K562 (cell line): ENCODE results near the gene ADGRL3. TPM values are rescaled to one million over a fixed set of nuclear protein-coding genes. Genes with fewer than 3 reads are reported as not detected.

Experiments used
- ATAC-seq: fragments of 200-7000 bp; cut with Tn5 transposase; 3 replicates; pipeline ENCODE4 v1.9.1; 2020; ENCODE audit warnings: moderate library complexity
- BruUV-seq: library from RNA; stranded (reverse); fragments of 400-500 nt; replicated peaks from 2 replicates; lab custom pipeline; 2021; lab: Mats Ljungman, UMichigan
- CTCF ChIA-PET: fragments of 300-600 bp; formaldehyde crosslinking; extraction: SDS; loops from one replicate; lab custom pipeline; 2021; ENCODE audit warnings: low intra/inter-chr PET ratio; lab: Yijun Ruan, JAX
- POLR2A ChIA-PET: fragments of 300-600, 350-650 bp; sonication (Branson Sonifier 250); formaldehyde crosslinking; extraction: SDS; loops from one replicate; lab custom pipeline; 2021; ENCODE audit warnings: antibody characterized with exemption, inconsistent platforms; lab: Yijun Ruan, JAX
- DNase-seq, 4 experiments: peaks; one replicate each; pipeline versions ENCODE4 v3.0.0 to v3.0.0-alpha.2; 2011 to 2018; ENCODE audit warnings: low spot score in 3 of 4, mixed read lengths in 3 of 4; ENCODE audit errors: extremely low read depth in 1 of 4
- FAIRE-seq: peaks from 2 replicates; lab custom pipeline; 2011; peaks lifted over from hg19 to GRCh38; lab: Jason Lieb, UNC
- H2AFZ ChIP-seq: 2 replicates; pipeline ENCODE4 v1.6.0; 2011; ENCODE audit warnings: low read depth, low read length, control low read depth, inconsistent platforms
- H3K27ac ChIP-seq: fragments of 200-600 bp; 3 replicates; pipeline ENCODE4 v1.8.0; 2011; ENCODE audit warnings: low read depth, mild to moderate bottlenecking, control low read depth, inconsistent platforms, low read length, moderate library complexity, mixed read lengths; ENCODE audit errors: extremely low read depth
- H3K27me3 ChIP-seq, 2 experiments: fragments of 300-600 bp in 1 of 2; 2 replicates in 1 of 2; 3 replicates in 1 of 2; pipeline versions ENCODE4 v1.6.0 to v1.8.0; 2011; ENCODE audit warnings: inconsistent platforms in 2 of 2, low read length in 2 of 2, mild to moderate bottlenecking in 1 of 2, mixed read lengths in 1 of 2, moderate library complexity in 1 of 2; ENCODE audit not compliant: control insufficient read depth in 2 of 2, insufficient read depth in 2 of 2
- H3K36me3 ChIP-seq: fragments of 300-600 bp; 3 replicates; pipeline ENCODE4 v1.8.0; 2011; ENCODE audit warnings: mild to moderate bottlenecking, low read length, inconsistent platforms; ENCODE audit not compliant: control insufficient read depth, insufficient read depth
- H3K4me1 ChIP-seq, 2 experiments: fragments of 200-600 bp in 1 of 2; replicated peaks in 1 of 2; 2 replicates in 1 of 2; 3 replicates in 1 of 2; pipeline versions ENCODE4 v1.5.1 to v1.8.0; 2011; ENCODE audit warnings: inconsistent platforms in 2 of 2, low read length in 2 of 2, mild to moderate bottlenecking in 1 of 2, mixed read lengths in 1 of 2, moderate library complexity in 1 of 2; ENCODE audit not compliant: control insufficient read depth in 2 of 2, insufficient read depth in 2 of 2
- H3K4me2 ChIP-seq: 2 replicates; pipeline ENCODE4 v1.6.1; 2011; ENCODE audit warnings: low read length, control low read depth, inconsistent platforms, mixed read lengths; ENCODE audit not compliant: insufficient read depth
- H3K4me3 ChIP-seq: fragments of 200-600 bp; sonication (generic), shearing (Covaris generic); 2 replicates; pipeline ENCODE4 v1.5.1; 2016; ENCODE audit warnings: control low read depth, inconsistent platforms
- H3K79me2 ChIP-seq: fragments of 200-600 bp; 3 replicates; pipeline ENCODE4 v1.8.0; 2011; ENCODE audit warnings: low read length, inconsistent platforms; ENCODE audit not compliant: control insufficient read depth, insufficient read depth
- H3K9ac ChIP-seq, 2 experiments: 2 replicates each; pipeline versions ENCODE4 v1.6.0 to v1.6.1; 2011; ENCODE audit warnings: low read depth in 2 of 2, low read length in 2 of 2, control low read depth in 1 of 2, inconsistent platforms in 1 of 2, mild to moderate bottlenecking in 1 of 2, mixed read lengths in 1 of 2; ENCODE audit not compliant: insufficient read depth in 1 of 2
- H3K9me1 ChIP-seq: one replicate; pipeline ENCODE4 v1.6.0; 2011; ENCODE audit warnings: inconsistent platforms, mild to moderate bottlenecking, low read length, moderate library complexity; ENCODE audit not compliant: control insufficient read depth, insufficient read depth
- H3K9me3 ChIP-seq: replicated peaks from 2 replicates; pipeline ENCODE4 v1.5.1; 2011; ENCODE audit warnings: low read depth, low read length, inconsistent platforms; ENCODE audit not compliant: control insufficient read depth, insufficient read depth
- H4K20me1 ChIP-seq: replicated peaks from 2 replicates; pipeline ENCODE4 v1.6.1; 2011; ENCODE audit warnings: low read length, inconsistent platforms, mixed read lengths; ENCODE audit not compliant: control insufficient read depth, insufficient read depth
- CBX5 ChIP-seq: IDR thresholded peaks from 2 replicates; pipeline ENCODE4 v1.6.1; 2014; ENCODE audit warnings: low read depth, borderline replicate concordance
- FOXJ2 ChIP-seq: fragments of 200-800 bp; sonication (Bioruptor generic); IDR thresholded peaks from 2 replicates; pipeline ENCODE4 v1.6.1; 2016; ENCODE audit warnings: missing genetic modification characterization, missing compliant biosample characterization
- LARP7 ChIP-seq: fragments of 450-650 bp; IDR thresholded peaks from 2 replicates; pipeline ENCODE4 v1.6.1; 2016
- LCOR ChIP-seq: sonication (generic); formaldehyde crosslinking; IDR thresholded peaks from 2 replicates; pipeline ENCODE4 v1.8.0; 2022; ENCODE audit warnings: mild to moderate bottlenecking, missing genetic modification reagents
- NCOA1 ChIP-seq: fragments of 450-650 bp; IDR thresholded peaks from 2 replicates; pipeline ENCODE4 v1.6.1; 2016; ENCODE audit warnings: low read depth
- TGIF2 ChIP-seq: sonication (generic); formaldehyde crosslinking; IDR thresholded peaks from 2 replicates; pipeline ENCODE4 v1.8.1; 2022; ENCODE audit warnings: mild to moderate bottlenecking, missing genetic modification reagents, moderate library complexity
- ZNF263 ChIP-seq: sonication (generic); formaldehyde crosslinking; IDR thresholded peaks from 2 replicates; pipeline ENCODE4 v1.8.0; 2022; ENCODE audit warnings: mild to moderate bottlenecking, missing genetic modification reagents, borderline replicate concordance
- ZNF586 ChIP-seq: fragments of 450-650 bp; formaldehyde crosslinking; conservative IDR thresholded peaks from 2 replicates; pipeline ENCODE4 v1.4.0; 2020; ENCODE audit warnings: mild to moderate bottlenecking, moderate library complexity
- ZNF75A ChIP-seq: fragments of 450-650 bp; formaldehyde crosslinking; IDR thresholded peaks from 2 replicates; pipeline ENCODE4 v1.4.0; 2020; ENCODE audit warnings: mild to moderate bottlenecking
- in situ Hi-C: fragments of 300-500 bp; cut with MboI; formaldehyde crosslinking; loops from 4 replicates; pipeline ENCODE4 v1.15.0; 2018; ENCODE audit warnings: inconsistent platforms, mixed read lengths
- intact Hi-C: fragments of 100-400 bp; cut with micrococcal nuclease; formaldehyde crosslinking; loops from 2 replicates; pipeline ENCODE4 v1.14.2; 2022
- polyA plus RNA-seq, 8 experiments: library from polyadenylated mRNA; depleted of rRNA in 4 of 8; stranded (reverse) in 5 of 8; unstranded in 3 of 8; fragments of >200 nt; fragmentation: Nextera tagmentation in 2 of 8; fragmentation: Illumina TruSeq in 1 of 8; extraction: Ambion mirVana in 2 of 8; extraction: Trizol in 1 of 8; gene quantifications; 2 replicates each; pipeline versions ENCODE4 v1.2.1 to v1.2.3, GENCODE V29; 2011 to 2014; ENCODE audit warnings: inconsistent platforms in 1 of 8, missing spikeins in 1 of 8
- total RNA-seq, 7 experiments: library from RNA; depleted of rRNA in 6 of 7; stranded (reverse); fragments of >200 nt in 6 of 7; fragmentation: Illumina TruSeq in 2 of 7; extraction: Trizol in 2 of 7; gene quantifications; 2 replicates each; pipeline versions ENCODE4 v1.2.1 to v1.2.3, GENCODE V29; 2011 to 2021; ENCODE audit warnings: low replicate concordance in 1 of 7
- TF ChIP-seq, protein P1 (sequence below): fragments of 450-650 bp; formaldehyde crosslinking; IDR thresholded peaks from 2 replicates; pipeline ENCODE4 v1.4.0; 2020; ENCODE audit warnings: mild to moderate bottlenecking, moderate library complexity
- TF ChIP-seq, protein P2 (sequence below): fragments of 450-650 bp; formaldehyde crosslinking; IDR thresholded peaks from 2 replicates; pipeline ENCODE4 v1.4.0; 2022; ENCODE audit warnings: missing genetic modification characterization
- TF ChIP-seq, protein P3 (sequence below): fragments of 250-450 bp; sonication (Bioruptor Pico); IDR thresholded peaks from 2 replicates; pipeline ENCODE4 v1.4.0; 2020; ENCODE audit warnings: borderline replicate concordance

The ADGRL3 gene
- total and polyA plus RNA-seq, 9 of the 15 experiments (the other 6 are each of a cell fraction or from before 2014, with no cell fraction given) = 0.03 to 0.14 (median 0.04) TPM; not detected in 2

DNA sequence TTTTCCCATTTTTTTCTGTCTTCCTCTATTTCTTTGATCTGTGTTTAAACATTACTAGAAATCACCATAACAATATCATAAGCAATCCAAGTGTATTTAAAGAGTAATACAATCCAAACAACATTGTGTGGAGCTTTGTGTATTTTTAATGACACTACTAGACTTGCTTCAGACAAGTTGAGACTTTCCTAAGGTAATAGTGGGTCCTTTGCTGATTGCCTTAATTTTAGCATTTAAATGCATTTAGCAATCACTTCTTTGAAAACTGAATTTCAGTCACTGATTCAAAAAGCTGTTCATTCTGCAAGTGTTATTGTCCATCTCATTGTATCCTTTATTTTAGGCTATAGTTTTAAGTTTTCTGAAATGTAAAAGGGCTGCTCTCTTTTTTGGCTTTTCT, 804.8 kb downstream of the ADGRL3 start:
- H2AFZ ChIP-seq = no peak overlapping the region
- in situ Hi-C loops = no loop called here

More for the DNA sequence above, 804.8 kb downstream of the ADGRL3 start:
- H3K4me1 ChIP-seq = no peaks in the 10 kb centered on the region
- no peaks in the 10 kb centered on the region for H3K9me3 ChIP-seq
- no peak overlapping the region for H3K27ac ChIP-seq
- H3K36me3 ChIP-seq = no peaks in the 10 kb centered on the region
- H3K4me2 ChIP-seq = no peak overlapping the region
- no peak overlapping the region for H3K4me3 ChIP-seq
- no peaks in the 10 kb centered on the region for H3K27me3 ChIP-seq
- no peak overlapping the region for H3K9ac ChIP-seq
- intact Hi-C loops = no loop called here
- H3K79me2 ChIP-seq = no peaks in the 10 kb centered on the region
- no peaks in the 10 kb centered on the region for H3K9me1 ChIP-seq
- ATAC-seq (no peak), FAIRE-seq (no peak), DNase-seq (no peak)
- ChIA-PET POLR2A (no interaction called here), CTCF (no interaction called here)
- no TSS peak for BruUV-seq
- no peaks in the 10 kb centered on the region for H4K20me1 ChIP-seq
- TF ChIP-seq FOXJ2 = no peak
- no peak for TF ChIP-seq ZNF263 (CRISPR knock-in tag)
- TF ChIP-seq TGIF2 (CRISPR knock-in tag) = no peak
- no peak for TF ChIP-seq ZNF586 (CRISPR knock-in tag)
- TF ChIP-seq NCOA1 = no peak
- TF ChIP-seq, protein P1, sequence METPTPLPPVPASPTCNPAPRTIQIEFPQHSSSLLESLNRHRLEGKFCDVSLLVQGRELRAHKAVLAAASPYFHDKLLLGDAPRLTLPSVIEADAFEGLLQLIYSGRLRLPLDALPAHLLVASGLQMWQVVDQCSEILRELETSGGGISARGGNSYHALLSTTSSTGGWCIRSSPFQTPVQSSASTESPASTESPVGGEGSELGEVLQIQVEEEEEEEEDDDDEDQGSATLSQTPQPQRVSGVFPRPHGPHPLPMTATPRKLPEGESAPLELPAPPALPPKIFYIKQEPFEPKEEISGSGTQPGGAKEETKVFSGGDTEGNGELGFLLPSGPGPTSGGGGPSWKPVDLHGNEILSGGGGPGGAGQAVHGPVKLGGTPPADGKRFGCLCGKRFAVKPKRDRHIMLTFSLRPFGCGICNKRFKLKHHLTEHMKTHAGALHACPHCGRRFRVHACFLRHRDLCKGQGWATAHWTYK (CRISPR knock-in tag) = no peak
- TF ChIP-seq ZNF75A (CRISPR knock-in tag) = no peak
- TF ChIP-seq, protein P2, sequence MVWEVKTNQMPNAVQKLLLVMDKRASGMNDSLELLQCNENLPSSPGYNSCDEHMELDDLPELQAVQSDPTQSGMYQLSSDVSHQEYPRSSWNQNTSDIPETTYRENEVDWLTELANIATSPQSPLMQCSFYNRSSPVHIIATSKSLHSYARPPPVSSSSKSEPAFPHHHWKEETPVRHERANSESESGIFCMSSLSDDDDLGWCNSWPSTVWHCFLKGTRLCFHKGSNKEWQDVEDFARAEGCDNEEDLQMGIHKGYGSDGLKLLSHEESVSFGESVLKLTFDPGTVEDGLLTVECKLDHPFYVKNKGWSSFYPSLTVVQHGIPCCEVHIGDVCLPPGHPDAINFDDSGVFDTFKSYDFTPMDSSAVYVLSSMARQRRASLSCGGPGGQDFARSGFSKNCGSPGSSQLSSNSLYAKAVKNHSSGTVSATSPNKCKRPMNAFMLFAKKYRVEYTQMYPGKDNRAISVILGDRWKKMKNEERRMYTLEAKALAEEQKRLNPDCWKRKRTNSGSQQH (CRISPR knock-in tag) = no peak
- TF ChIP-seq CBX5 = no peak
- TF ChIP-seq LCOR (CRISPR knock-in tag) = no peak
- TF ChIP-seq LARP7 = no peak
- TF ChIP-seq, protein P3, sequence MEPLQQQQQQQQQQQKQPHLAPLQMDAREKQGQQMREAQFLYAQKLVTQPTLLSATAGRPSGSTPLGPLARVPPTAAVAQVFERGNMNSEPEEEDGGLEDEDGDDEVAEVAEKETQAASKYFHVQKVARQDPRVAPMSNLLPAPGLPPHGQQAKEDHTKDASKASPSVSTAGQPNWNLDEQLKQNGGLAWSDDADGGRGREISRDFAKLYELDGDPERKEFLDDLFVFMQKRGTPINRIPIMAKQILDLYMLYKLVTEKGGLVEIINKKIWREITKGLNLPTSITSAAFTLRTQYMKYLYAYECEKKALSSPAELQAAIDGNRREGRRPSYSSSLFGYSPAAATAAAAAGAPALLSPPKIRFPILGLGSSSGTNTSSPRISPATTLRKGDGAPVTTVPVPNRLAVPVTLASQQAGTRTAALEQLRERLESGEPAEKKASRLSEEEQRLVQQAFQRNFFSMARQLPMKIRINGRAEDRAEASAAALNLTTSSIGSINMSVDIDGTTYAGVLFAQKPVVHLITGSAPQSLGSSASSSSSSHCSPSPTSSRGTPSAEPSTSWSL (CRISPR knock-in tag) = no peak
